Islet of Langerhans (tissue), 1 donor: ENCODE measurements around the gene CGB1.

Source experiments
- FAIRE-seq: peaks from one replicate; lab custom pipeline; 2011; peaks lifted over from hg19 to GRCh38; lab: Jason Lieb, UNC

Gene CGB1

GRCh38 chr19:48993175-48994034 is 43.3 kb downstream of the CGB1 start, which contains the start of the genes GYS1 and RUVBL2:
GYS1 (minus strand) TSS chr19:48993309; CDS start chr19:48993112, 197 bp downstream.
RUVBL2 (plus strand) TSS chr19:48993887; CDS start chr19:48993912, 25 bp downstream.
- peak; percentile 96 for FAIRE-seq

DNA sequence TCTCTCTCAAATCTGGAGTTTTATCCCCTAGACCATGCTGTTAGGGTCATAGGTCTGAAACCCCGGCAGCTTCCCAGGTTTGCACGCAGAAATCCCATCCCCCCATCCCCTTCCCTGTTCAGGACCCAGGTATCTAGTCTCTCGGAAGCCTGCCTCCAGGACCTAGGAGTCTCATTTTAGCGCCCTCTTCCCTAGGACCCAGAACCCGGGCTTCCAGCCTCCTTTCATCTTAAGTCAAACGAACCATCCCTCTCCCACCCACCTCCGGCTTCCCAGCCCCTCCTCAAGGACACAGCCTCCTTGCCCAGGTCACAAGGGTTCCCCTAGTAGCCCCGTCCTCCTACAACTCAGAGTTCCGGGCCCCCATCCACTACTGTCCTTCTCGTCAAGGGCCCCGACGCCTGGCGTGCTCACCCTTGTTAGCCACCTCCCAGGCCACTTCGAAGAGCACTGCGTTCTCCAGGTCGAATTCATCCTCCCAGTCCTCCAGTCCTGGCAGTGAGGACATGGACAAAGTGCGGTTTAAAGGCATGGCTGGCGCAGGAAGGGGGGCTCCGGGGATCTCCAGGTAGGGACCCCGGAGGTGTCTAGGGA is 44.0 kb downstream of the CGB1 start:
- FAIRE-seq: no peak

DNA sequence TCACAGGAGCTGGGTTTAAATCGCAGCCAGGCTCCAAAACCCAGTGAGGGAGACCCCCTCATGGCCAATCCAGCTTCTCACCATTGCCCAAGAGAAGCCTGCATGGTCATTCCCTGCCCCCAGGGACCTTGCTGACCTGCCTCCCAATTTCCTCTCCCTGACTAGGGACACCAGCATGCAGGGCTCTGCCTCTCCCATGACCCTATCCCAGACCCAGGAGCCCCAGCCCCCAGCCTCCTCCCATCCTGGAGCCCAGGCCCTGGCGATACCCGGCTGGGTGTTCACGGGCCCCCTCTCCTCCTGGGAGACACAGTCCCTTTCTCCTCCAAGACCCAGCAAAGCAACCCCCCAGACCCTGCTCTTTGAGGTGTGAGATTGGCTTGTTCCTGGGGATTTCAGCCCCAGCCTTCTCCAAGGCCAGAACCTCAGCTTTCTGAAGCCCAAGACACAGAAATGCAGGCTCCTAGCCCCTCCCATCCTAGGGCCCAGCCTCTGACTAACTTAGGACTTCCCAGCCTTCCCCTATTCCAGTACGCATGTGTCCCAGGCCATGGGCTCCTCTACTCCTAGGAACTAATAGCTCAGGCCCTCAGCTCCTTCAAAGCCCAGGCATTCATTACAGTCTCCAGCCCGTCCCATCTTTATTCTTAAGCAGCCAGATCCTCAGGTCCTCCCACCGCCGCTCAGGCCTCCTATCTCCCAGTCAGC is 44.7 kb downstream of the CGB1 start:
- no peak for FAIRE-seq

GRCh38 chr19:48991011-48991609 is 45.6 kb downstream of the CGB1 start:
- FAIRE-seq: no peak

DNA sequence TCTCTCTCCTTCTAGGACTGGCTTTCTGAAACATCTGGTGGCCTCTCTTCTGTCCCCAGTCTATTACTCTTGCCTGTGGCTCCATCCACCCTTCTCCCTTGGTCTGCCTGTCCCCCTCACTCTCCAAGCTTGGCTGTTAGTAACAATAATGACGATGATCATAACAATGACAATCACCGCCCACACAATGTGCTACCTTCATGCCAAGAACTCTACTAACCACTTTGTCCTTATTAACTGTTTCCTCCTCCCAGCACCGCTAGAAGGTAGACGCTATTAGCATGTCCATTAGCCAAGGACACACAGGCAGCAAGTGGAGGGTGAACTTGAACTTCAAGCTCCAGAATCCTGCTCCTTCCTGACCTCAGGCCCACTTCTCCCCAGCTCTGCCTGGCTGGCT is 46.3 kb downstream of the CGB1 start:
- no peak for FAIRE-seq

DNA sequence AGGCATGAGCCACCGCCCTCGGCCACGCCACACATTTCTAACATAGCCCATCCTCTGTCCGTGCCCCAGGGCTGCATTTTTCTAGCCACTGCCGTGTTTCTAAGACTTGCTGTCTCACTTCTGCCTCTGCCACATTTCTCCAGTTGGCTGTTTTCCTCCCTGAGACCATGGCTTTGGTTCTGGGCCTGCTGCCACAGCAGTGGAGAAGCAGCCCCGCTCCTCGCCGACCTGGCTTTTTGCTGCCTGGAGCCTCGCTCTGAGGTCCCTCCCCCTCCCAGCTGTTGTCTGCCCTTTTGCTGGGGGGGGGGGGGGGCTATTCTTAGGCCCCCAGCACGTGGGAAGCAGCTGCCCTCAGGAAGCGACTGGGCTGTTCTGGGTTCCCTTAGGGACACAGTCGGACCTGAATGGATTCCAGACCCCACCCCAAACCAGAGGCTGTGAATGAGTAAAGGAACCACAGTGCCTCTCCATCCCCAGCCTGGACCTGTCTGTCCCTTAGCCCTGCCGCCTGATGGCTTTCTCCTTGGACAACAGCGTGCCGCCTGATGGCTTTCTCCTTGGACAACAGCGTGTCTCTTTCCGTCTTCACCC is 46.9 kb downstream of the CGB1 start:
- FAIRE-seq: no peak

GRCh38 chr19:48988860-48989259 is 47.8 kb downstream of the CGB1 start:
- FAIRE-seq: no peak

GRCh38 chr19:48988286-48988685 is 48.4 kb downstream of the CGB1 start:
- FAIRE-seq: no peak

DNA sequence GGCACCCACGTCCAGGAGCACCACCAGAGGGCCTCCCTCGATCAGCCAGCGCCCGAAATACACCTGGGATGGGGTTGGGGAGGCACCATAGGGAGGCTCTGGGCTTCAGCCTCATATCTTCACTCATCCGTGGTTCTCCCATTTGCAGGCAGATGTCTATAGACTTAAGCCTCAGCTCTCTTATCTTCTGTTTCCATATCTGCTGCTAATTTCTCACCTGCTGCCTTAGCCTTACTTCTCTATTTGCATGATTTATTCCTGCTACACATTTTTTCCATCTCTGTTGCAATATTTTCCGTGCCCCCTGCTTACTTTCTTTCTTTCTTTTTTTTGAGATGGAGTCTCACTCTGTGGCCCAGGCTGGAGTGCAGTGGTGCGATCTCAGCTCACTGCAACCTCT is 49.4 kb downstream of the CGB1 start:
- no peak for FAIRE-seq

GRCh38 chr19:48986211-48986610 is 50.5 kb downstream of the CGB1 start:
- no peak for FAIRE-seq

DNA sequence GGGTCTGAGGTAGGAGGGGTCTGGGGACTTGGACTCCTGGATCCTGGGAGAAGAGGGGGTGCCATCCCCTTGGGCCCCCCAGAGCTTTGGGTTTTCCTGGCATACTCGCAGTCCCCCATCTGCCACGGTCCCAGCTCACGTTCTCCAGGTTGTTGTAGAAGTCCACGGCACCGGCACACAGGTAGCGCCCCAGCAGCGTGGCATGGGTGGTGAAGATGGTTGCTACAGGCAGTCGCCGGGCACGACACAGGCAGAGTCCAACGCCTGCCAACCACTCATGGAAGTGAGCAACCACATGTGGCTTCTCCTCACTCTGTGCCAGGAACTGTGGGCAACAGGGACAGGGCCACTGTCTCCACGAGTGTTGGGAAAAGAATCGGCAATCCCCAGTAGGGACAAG is 51.0 kb downstream of the CGB1 start:
- no peak for FAIRE-seq
